HG03039 (cell line): Measurements from ENCODE around the gene GALNT1.
"Not testable (repeated sequence)": the region's sequence is repeated elsewhere in the genome, so short reads cannot be mapped to it uniquely, and the experiment has no call there.

ENCODE experiments used
- ATAC-seq: cut with Tn5 transposase; IDR thresholded peaks from one replicate; pipeline ENCODE4 v1.9.1; 2021; ENCODE audit warnings: mild to moderate bottlenecking, moderate library complexity; ENCODE audit not compliant: unreplicated experiment

GALNT1 gene

DNA sequence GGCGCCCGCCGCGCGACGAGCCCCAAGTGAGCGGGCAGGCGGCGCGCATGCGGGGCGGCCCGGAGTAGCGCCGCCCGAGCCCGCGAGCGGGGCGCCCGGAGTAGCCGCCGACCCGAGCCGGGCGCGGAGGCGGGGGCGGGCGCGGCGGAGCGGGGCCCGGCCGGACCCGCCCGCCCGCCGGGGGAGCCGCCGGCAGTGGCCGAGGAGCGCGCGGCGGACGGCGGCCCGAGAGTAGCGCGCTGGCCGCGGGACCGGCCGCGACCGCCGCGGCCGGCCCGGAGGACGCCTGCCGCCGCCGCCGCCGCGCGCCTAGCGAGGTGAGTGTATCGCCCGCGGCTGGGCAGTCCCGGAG lies at the start of gene GALNT1:
GALNT1 (plus strand) TSS at position 195 of the 352 bp plus-strand sequence. CDS start 72,923 bp downstream, outside the sequence.
- ATAC-seq = no peak

DNA sequence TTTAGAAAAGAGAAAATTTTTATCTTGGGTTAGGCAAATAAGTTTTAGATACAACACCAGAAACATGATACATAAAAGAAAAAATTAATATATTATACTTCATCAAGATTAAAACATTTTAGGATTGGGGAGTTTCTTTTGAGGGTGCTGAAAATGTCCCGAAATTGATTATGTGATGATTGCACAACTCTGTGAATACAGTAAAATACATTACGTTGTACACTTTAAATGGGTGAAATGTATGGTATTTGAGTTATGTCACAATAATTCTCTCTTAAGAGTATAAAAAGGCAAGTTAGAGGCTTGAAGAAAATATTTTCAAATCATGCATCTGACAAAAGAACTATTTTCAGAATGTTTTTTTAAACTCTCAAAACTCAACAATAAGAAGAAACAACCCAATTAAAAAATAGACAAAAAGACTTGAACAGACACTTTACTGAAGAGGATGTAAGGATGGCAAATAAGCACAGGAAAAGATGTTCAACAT lies 47.6 kb upstream of the GALNT1 start:
- no peak for ATAC-seq

GRCh38 chr18:35535297-35535696 lies 46.2 kb upstream of the GALNT1 start:
- ATAC-seq = no peak

DNA sequence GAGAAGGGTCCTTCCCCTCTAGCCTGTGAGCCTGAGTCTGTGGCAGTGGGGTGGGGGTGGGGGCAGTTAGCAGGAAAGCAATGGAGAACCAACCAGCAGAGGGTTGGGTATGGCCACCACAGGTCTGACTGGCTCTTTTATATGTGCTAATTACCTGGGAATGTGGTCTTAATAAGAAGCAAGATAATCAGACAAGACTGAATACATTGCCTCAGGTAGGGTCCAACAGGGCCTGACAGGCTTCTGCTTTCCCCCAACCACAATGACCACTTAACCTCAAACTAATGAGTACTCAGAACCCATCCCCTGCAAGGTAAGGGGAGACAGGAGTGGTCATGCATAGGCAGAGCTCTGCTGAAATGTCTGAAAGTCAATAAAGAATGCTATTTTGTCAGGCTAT lies 39.2 kb upstream of the GALNT1 start:
- ATAC-seq = no peak

GRCh38 chr18:35547008-35547605 lies 34.4 kb upstream of the GALNT1 start:
- ATAC-seq = no peak

DNA sequence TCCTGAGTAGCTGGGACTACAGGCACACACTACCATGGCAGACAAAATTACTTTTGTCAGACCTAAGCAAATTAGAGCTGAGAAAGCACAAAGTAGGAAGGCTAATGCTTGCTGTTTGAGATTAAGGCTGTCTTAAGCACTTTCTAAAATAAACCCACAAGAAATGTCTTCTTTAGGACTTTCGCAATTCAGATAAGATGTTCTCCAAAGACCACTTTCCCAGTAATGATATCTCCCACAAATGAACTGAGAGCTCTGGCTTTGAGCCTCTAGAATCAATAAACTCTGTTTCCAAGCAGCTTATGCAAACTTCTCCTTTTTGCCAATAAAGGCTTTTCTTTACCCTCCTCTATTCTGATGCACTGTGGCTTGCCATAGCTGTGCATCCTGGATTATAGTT lies 32.0 kb upstream of the GALNT1 start:
- ATAC-seq = no peak

GRCh38 chr18:35553300-35553699 lies 28.2 kb upstream of the GALNT1 start:
- ATAC-seq = no peak

- not testable (repeated sequence) for ATAC-seq
Observed at GRCh38 chr18:35555538-35555937, 26.0 kb upstream of the GALNT1 start.

- no peak for ATAC-seq
Observed at GRCh38 chr18:35559867-35560266, 21.7 kb upstream of the GALNT1 start.

DNA sequence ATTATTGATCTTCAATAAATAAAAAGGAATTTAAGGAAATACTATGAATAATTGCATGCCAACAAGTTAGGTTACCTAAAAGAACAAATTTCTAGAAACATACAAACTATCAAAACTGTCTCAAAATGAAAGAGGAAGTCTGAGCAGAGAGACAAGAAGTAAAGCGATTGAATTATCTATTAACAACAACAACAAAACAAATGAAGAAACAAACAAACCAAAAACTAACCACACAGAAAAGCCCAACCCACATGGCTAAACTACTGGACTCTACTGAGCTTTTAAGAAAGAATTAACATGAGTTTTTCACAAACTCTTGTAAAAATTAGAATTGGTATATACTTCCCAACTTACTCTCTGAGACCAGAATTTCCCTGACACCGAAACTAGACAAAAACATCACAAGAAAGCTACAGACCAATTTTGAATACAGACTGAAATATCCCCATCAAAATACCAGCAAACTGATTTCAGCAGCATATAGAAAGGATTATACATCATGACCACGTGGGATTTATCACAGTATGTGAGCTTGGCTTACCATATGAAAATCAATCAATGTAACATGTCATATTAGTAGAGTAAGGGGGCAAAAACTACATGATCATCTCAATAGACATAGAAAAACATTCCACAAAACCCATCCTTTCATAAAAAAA lies 16.6 kb upstream of the GALNT1 start:
- peak; percentile 67 for ATAC-seq

GRCh38 chr18:35566019-35566418 lies 15.5 kb upstream of the GALNT1 start:
- ATAC-seq = no peak

DNA sequence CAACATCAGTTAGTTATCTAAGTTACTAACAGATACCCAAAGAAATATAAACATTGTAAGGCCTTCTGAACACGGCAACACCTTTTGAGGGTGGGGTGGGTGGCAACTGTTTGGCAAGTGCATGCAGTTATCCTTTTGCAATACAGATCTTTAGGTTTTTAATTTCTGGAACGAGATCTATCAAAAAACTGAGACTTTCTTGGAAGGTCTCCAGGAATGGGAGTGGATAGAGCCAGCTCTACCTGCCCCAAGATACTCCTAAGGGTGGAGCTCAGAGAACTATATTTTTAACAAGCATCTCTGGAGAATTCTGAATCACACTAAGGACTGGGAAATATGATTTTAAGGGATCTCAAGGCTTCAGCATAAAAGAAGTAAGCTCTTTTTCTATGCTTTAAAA lies 11.4 kb upstream of the GALNT1 start:
- no peak for ATAC-seq

GRCh38 chr18:35571138-35571537 lies 10.4 kb upstream of the GALNT1 start:
- no peak for ATAC-seq

GRCh38 chr18:35572644-35573043 lies 8.9 kb upstream of the GALNT1 start:
- ATAC-seq = no peak

DNA sequence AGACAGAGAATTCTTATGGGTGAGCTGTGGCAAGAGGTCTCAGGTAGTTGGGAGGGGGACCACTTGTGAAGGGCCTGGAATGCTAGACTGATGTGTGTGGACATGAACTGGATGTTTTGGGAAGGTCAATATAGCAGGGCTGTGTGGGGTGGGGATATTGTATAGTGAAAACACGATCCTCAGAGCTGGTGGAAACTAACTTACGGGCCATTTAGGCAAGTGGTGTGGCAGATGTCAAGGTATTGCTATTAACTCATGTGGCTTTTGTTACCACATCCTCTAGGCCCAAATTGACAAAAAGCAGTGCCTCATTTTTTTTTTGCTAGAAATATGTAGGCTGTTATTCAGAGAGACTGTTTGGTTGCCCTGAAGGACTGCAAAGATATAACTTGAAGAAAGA lies 8.0 kb upstream of the GALNT1 start:
- ATAC-seq = no peak

DNA sequence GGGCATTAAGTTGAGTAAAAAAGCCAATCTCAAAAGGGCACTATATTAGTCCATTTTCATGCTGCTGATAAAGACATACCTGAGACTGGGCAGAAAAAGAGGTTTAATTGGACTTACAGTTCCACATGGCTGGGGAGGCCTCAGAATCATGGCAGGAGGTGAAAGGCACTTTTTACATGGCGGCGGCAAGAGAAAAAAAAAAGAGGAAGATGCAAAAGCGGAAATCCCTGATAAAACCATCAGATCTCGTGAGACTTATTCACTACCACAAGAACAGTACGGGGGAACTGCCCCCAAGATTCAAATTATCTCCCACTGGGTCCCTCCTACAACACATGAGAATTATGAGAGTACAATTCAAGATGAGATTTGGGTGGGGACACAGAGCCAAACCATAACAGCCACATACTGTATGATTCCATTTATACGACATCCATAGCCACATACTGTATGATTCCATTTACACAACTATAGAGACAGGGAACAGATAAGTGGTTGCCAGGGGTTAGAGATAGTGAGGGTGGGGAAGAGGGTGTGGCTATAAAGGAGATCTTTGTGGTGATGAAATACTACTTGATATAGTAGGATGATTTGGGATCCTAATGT lies 5.2 kb upstream of the GALNT1 start:
- not testable (repeated sequence) for ATAC-seq

- ATAC-seq = peak; percentile 35
Observed at GRCh38 chr18:35577045-35577848, 4.3 kb upstream of the GALNT1 start.

DNA sequence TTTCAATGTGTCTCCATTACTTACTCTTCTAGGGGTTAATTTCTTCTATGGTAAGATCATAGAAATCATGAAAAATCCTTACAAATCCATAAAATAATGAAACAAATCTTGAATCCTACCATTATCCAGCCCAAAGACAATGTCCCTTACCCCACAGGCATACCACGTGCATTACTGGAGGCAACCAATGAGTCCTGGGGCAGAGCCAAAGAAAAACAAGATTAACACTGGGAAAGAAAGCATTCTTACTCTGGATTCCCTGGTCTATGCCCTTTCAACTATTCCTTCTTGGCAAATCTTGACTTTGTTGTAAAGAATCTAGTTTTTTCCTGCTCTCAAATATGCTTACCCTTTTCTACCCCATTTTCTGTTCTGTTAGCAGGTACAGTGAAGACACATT lies 3.1 kb upstream of the GALNT1 start:
- no peak for ATAC-seq

DNA sequence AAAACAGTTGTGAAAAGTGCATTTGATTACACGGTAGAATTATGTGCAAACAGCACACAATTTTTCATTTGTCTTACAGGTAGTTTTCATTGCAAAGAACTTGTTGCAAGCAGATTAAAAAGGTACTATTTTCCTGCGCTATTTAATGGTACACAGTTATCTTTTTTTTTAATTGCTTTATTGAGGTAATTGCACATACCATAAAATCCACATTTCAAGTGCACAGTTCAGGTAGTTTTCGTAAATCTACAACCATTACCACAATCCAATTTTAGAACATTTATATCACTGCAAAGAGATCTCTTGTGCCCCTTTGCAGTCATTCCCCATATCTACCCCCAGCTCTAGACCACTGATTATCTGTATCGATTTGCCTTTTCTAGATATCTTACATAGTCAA lies 2.6 kb upstream of the GALNT1 start:
- ATAC-seq = no peak

DNA sequence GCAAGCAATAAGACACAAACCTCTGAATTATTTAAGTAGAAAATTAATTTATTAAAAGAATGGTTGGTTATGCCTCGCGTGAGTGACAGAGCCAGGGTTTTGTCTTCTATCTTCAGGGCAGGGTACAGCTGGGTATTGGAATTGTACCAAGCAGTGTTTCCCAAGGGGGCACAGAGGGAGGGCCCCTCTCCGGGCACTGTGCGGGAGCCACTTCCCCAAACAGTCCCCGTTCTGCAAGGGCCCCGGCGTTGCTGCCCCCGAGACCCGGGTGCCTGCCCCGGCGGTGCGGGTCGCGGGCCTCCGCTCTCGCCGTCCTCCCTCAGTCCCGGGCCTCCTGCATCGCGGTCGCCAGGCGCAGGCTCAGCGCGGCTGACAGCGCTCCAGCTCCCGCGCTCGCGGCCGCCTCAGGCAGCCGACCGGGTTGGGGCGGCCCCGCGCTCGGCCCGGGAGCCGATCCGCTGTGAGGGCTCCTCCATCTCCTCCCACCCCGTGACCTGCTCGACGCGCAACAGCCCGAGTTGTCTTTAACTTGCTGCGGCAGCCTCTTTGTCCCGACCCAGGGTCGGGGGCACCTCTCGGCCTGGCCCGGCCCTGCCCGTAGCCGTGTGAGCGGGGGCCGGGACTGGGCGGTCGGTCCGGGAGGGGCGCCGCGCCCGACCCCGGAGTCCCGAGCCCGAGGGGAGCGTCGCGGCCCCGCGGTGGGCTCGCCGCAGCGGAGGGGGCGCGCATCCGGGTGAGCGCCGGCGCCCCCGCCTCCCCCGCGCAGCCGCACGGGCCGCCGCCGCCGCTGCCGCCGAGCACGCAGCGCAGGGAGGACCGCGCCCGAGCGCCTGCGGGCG lies 620 bp upstream of the GALNT1 start:
- ATAC-seq = peak; percentile 48
